Skeletal muscle satellite cell (primary cell): ENCODE results near the gene PHIP.

ENCODE experiments used
- H3K27me3 ChIP-seq: 2 replicates; pipeline ENCODE4 v1.7.0; 2013; ENCODE audit warnings: low read length; ENCODE audit not compliant: control insufficient read depth, insufficient read depth
- H3K36me3 ChIP-seq: 2 replicates; pipeline ENCODE4 v1.7.0; 2013; ENCODE audit warnings: mild to moderate bottlenecking, control low read depth, low read length; ENCODE audit not compliant: insufficient read depth
- H3K4me1 ChIP-seq: 2 replicates; pipeline ENCODE4 v1.7.0; 2013; ENCODE audit warnings: low read length; ENCODE audit not compliant: control insufficient read depth, insufficient read depth
- H3K4me2 ChIP-seq: 2 replicates; pipeline ENCODE4 v1.7.0; 2013; ENCODE audit warnings: mild to moderate bottlenecking, low read length
- H3K4me3 ChIP-seq: 2 replicates; pipeline ENCODE4 v1.7.0; 2013; ENCODE audit warnings: low read length
- H3K9ac ChIP-seq: 2 replicates; pipeline ENCODE4 v1.7.0; 2013; ENCODE audit warnings: mild to moderate bottlenecking, low read depth, low read length, moderate library complexity
- H3K9me3 ChIP-seq: replicated peaks from 2 replicates; pipeline ENCODE4 v1.7.0; 2013; ENCODE audit warnings: mild to moderate bottlenecking, control low read depth, low read length

Gene PHIP

DNA sequence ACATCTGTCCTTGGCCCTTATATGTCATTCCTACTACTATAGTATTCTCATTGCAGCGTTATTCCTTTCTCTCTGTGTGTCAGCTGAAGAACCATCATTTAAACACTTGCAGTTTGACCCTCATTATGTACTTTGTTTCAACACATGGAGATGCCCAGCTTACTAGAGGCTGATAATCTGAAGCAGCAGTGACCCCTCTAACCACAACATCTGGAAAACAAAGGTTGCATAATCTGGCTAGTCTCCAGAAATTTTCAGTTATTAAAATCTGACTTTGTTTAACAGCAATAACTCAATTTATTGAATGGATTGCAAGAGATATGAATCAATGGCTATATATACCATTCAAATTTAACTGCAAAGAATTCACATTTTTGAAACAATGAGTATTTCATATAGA is 6.6 kb upstream of the PHIP start:
- no peak overlapping the region for H3K9ac ChIP-seq
- H3K4me3 ChIP-seq: no peak overlapping the region
- peaks cover 1% of the 10 kb centered on the region for H3K4me1 ChIP-seq
- H3K36me3 ChIP-seq: no peaks in the 10 kb centered on the region
- no peaks in the 10 kb centered on the region for H3K27me3 ChIP-seq
- H3K4me2 ChIP-seq: no peak overlapping the region
- no peaks in the 10 kb centered on the region for H3K9me3 ChIP-seq

DNA sequence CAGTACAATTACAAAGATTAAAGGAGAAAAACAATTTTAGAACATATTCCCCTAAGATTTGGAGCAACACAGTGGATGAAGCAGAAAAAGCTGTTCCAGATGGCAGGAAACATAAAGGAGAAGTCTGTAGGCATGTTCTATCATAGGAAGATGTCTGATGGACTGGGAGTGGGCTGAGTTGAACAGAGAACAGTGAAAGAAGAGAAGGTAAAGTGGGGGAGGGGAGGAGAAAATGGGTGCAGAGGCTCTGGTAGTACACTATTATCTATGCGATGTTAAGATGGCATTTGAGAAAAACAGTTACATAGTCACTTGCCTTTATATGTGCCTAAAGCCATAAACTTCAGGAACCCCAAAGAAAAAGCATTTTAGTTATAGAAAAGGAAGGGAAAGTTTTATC is 4.2 kb upstream of the PHIP start:
- peaks cover 7% of the 10 kb centered on the region for H3K4me1 ChIP-seq
- no peaks in the 10 kb centered on the region for H3K36me3 ChIP-seq
- H3K4me3 ChIP-seq: no peak overlapping the region
- H3K9me3 ChIP-seq: no peaks in the 10 kb centered on the region
- H3K4me2 ChIP-seq: no peak overlapping the region
- no peak overlapping the region for H3K9ac ChIP-seq
- H3K27me3 ChIP-seq: no peaks in the 10 kb centered on the region

DNA sequence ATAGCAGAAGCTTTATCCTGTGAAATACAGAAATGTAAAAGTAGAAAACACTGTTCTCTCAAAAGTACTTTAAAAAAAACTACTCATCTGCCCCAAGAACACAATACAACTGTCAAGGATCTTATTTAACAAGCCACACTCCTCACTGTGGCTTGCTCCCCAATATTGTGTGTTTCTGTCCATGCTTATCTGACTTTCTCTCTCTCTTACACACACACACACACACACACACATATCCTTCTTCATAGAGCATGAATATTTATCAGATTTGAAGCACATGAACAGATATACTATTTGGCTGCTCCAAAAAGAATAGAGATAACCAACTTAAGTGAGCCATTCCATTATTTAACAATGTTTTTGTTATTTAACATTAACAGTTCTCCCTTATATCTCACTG is 3.6 kb upstream of the PHIP start:
- H3K4me1 ChIP-seq: peaks cover 7% of the 10 kb centered on the region
- no peak overlapping the region for H3K4me2 ChIP-seq
- H3K4me3 ChIP-seq: no peak overlapping the region
- no peaks in the 10 kb centered on the region for H3K27me3 ChIP-seq
- no peak overlapping the region for H3K9ac ChIP-seq
- H3K36me3 ChIP-seq: no peaks in the 10 kb centered on the region
- H3K9me3 ChIP-seq: no peaks in the 10 kb centered on the region

DNA sequence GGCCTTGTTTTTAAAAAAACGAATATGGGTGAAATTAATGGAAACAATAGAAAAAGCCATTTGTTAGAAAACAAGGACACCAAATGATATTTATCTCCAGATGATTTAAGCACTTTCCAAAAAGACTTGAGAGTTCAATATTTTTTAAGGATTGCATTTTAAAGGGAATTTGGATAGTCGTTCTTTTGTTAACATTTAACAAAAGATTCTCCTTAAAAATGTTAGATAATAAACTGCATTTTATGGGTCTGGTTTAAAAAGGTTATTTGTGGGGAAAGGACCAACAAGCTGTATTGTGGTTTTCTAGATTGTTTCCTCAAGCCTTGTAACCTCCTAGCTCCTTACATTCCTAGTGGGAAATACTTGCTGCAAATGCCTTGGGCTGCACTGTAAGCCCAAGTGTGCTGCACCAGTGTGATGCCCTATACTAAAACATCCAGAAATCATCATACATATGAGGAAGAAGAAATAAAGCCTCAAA is 1.5 kb upstream of the PHIP start:
- Histone ChIP-seq H3K4me3 (peak overlapping the region; percentile 78), H3K4me2 (peak overlapping the region; percentile 77), H3K36me3 (no peaks in the 10 kb centered on the region), H3K9ac (peak overlapping the region; percentile 94), H3K4me1 (peaks cover 16% of the 10 kb centered on the region), H3K9me3 (no peaks in the 10 kb centered on the region), H3K27me3 (no peaks in the 10 kb centered on the region)

DNA sequence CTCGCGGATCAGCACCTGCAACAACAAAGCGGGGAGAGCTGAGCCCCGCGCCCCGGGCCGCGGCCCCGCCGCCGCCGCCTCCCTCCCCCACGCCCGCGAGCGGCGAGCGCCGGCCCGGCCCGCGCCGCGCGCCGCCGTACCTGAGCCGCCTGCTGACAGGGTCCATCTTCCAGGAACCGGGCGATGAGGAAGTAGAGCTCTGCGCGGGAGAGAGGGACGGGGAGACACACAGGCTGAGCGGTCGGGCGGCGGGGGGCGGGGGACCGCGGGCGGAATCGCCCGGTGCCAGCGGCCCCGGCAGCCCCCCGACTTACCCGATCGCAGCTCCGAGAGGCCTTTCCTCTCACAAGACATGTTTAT is 359 bp downstream of the PHIP start:
- Histone ChIP-seq H3K4me3 (peak overlapping the region; percentile 78), H3K27me3 (no peaks in the 10 kb centered on the region), H3K4me1 (peaks cover 20% of the 10 kb centered on the region)

DNA sequence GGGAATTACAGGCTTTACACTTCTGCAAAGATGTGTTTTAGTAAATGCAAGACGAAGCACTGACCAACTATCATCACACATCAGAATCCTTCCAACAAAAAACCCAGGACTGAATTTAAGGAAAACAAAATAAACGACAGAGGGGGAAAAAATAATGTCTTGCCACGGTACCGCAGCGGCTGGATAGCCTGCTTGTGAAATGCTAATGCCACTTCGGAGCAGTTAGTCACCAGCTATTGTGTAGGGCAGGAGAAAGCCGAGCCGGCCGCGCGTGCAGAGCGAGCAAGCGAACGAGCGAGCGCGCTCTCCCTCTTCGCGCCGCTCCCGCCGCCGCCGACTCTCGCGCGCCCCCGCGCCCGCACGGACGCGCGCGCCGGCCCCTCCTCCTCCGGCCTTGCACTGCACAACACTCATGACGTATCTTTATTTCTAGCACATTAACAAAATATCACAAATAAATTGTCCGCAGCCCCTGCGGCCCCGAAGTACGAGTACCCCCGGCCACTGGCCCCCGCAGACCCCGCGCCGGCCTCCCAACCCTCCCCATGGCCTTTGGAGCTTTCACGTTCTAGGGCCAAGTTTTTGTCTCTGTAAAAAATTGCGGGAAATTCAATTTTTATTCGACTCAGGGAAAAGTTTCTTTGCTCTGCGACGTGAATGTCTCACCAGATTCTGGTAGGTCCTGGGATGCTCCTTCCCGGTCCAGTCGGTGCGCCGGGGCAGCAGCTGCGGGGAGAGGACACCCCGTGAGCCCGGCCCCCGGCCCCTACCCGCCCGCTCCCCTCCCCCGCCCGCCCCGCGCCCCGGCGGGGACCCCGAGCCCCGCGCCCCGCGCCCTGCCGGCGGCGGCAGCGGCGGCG is 1.0 kb downstream of the PHIP start:
- Histone ChIP-seq H3K36me3 (no peaks in the 10 kb centered on the region), H3K9me3 (no peaks in the 10 kb centered on the region), H3K4me2 (peak overlapping the region; percentile 91), H3K27me3 (no peaks in the 10 kb centered on the region), H3K9ac (peak overlapping the region; percentile 85), H3K4me1 (peaks cover 20% of the 10 kb centered on the region), H3K4me3 (peak overlapping the region; percentile 78)

More for the DNA sequence above, 359 bp downstream of the PHIP start:
- Histone ChIP-seq H3K9me3 (no peaks in the 10 kb centered on the region), H3K4me2 (peak overlapping the region; percentile 77), H3K9ac (peak overlapping the region; percentile 94), H3K36me3 (no peaks in the 10 kb centered on the region)

DNA sequence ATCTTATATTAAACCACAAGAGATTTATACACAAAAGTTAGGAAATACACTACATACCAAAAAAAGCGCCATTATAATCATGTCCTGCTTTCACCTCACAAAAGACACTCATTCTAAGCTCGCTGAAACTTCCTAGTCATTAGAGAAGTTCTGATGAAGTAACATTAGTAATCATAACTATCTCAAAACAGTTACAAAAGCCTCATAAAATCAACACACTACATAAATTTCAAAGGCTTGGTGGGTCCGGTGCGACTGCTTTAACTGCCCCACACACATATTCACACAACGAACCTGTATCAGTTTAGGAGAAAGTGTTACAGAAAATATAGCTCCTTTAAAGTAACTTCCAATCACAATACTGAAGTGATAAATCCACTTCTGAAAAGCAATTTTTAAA is 1.9 kb downstream of the PHIP start:
- no peaks in the 10 kb centered on the region for H3K36me3 ChIP-seq
- H3K4me2 ChIP-seq: peak overlapping the region; percentile 91
- peaks cover 20% of the 10 kb centered on the region for H3K4me1 ChIP-seq
- H3K9ac ChIP-seq: peak overlapping the region; percentile 85
- no peaks in the 10 kb centered on the region for H3K9me3 ChIP-seq
- no peaks in the 10 kb centered on the region for H3K27me3 ChIP-seq
- peak overlapping the region; percentile 77 for H3K4me3 ChIP-seq

DNA sequence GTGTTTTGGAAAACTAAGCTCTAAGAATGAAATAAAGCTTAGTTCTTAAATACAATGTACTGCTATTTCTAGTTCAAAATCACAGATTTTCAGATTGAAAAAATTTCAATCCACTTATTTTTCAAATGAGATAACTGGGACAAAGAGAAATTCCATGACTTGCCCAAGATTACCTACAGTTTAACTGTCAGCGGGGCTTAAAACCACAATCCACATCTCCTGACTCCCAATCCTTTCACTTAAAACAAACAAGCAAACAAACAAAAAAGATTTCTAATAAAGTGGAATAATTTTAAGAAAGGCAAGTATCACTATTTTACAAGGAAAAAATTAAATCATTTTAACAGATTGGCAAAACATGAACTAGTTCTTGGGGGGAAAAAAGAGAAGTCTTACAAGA is 4.2 kb downstream of the PHIP start:
- Histone ChIP-seq H3K4me1 (peaks cover 19% of the 10 kb centered on the region), H3K27me3 (no peaks in the 10 kb centered on the region), H3K9ac (no peak overlapping the region), H3K36me3 (peaks cover 3% of the 10 kb centered on the region), H3K4me3 (no peak overlapping the region), H3K4me2 (no peak overlapping the region), H3K9me3 (no peaks in the 10 kb centered on the region)

DNA sequence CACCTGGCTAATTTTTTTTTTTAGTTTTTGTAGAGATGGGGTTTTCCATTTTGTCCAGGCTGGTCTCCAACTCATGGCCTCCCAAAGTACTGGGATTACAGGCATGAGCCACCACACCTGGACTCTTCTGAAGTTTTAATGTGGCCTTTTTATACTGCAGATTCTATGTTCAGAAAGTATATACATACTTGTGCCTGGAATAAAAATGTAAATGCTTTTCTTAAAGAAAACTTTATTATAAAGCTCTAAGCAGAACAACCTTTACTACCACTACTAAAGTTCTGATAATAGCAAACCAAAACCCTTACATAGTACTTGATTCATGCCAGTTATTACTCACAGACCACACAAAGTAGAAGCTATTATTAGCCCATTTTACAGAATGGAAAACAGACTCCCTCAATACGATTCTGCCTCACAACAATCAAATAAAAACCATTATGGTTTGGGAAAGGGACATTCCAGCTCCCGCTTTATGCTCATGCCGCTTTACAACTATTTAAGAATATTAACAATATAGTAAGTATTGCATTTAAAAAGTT is 5.3 kb downstream of the PHIP start:
- H3K4me3 ChIP-seq: no peak overlapping the region
- H3K9me3 ChIP-seq: no peaks in the 10 kb centered on the region
- H3K4me1 ChIP-seq: peaks cover 22% of the 10 kb centered on the region
- H3K27me3 ChIP-seq: no peaks in the 10 kb centered on the region
- H3K36me3 ChIP-seq: peaks cover 3% of the 10 kb centered on the region
- no peak overlapping the region for H3K4me2 ChIP-seq
- no peak overlapping the region for H3K9ac ChIP-seq

DNA sequence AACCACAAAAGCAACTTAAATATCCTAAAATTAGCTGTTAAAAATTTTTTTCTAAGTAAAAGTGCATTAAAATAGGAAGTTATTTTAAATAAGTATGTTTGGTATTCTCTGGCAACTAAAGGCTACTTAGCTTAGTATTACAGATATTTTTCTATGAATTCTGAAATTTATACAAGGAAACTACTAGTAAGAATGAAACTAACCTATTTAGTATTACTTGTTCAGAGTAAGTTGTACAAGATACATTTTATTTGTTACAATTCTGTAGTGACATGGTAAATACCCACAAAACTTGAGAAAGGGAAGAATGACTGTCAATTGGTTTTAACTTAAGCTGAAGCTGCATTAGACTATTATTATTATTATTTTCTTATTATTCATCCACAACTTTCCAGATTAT is 6.5 kb downstream of the PHIP start:
- Histone ChIP-seq H3K4me2 (no peak overlapping the region), H3K36me3 (peaks cover 3% of the 10 kb centered on the region), H3K4me1 (peaks cover 24% of the 10 kb centered on the region), H3K4me3 (no peak overlapping the region), H3K9ac (no peak overlapping the region), H3K9me3 (no peaks in the 10 kb centered on the region), H3K27me3 (no peaks in the 10 kb centered on the region)

DNA sequence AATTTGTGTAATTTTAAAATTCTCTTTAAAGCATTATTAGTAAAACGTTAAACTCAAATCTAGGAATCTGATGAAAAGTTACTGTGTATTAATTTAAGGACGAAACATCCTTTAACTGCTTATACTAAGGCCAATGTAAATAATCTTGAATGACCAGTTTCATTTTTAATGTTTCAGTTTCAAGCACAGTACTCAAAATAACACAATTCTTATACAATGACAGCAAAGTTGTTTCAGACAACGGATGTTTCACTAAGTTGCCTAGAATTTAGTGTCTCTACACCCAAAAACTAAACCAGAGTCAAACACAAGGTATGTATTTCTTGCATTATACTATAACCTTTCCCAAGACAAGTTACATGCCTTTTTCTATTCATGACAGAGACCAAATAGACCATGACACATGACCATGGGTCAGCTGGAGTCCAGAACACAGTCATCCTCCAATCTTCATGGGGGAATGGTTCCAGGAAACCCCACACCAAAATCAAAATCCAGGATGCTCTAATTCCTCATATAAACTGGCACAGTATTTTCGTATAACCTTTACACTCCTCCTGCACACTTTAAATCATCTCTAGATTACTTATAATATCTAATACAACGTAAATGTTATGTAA is 7.7 kb downstream of the PHIP start:
- no peaks in the 10 kb centered on the region for H3K27me3 ChIP-seq
- H3K9me3 ChIP-seq: no peaks in the 10 kb centered on the region
- H3K4me1 ChIP-seq: peaks cover 18% of the 10 kb centered on the region
- H3K9ac ChIP-seq: no peak overlapping the region
- peak overlapping the region; percentile 36 for H3K4me2 ChIP-seq
- peaks cover 3% of the 10 kb centered on the region for H3K36me3 ChIP-seq
- no peak overlapping the region for H3K4me3 ChIP-seq
